Body of pancreas (tissue), 4 donors: ENCODE results near the gene GNAT2. TPM values are rescaled to one million over a fixed set of nuclear protein-coding genes. Genes with fewer than 3 reads are reported as not detected.
A peak's percentile ranks its signal among the peaks of the same experiment; 100 is the strongest.

ENCODE experiments used
- ATAC-seq: fragments of 150-250 bp; one replicate; pipeline ENCODE4 v1.9.1; 2016
- DNase-seq, 4 donors: peaks; one replicate each; pipeline ENCODE4 v3.0.0-alpha.2; 2019
- H3K27ac ChIP-seq, 4 donors: fragments of 200-600 bp; sonication (generic); 1 replicate in 3 of 4; 2 replicates in 1 of 4; pipeline versions ENCODE4 v1.5.1 to v1.6.1; 2016 to 2019; ENCODE audit warnings: mild to moderate bottlenecking in 1 of 4, mixed read lengths in 1 of 4, moderate library complexity in 1 of 4
- H3K27me3 ChIP-seq, 2 donors: fragments of 200-600 bp; sonication (generic); one replicate each; pipeline ENCODE4 v1.6.0; 2016; ENCODE audit warnings: mild to moderate bottlenecking in 1 of 2
- H3K36me3 ChIP-seq, 2 donors: fragments of 200-600 bp; sonication (generic); replicated peaks in 1 of 2; 2 replicates each; pipeline ENCODE4 v1.5.1; 2016; ENCODE audit warnings: low read depth in 2 of 2; ENCODE audit not compliant: insufficient read depth in 1 of 2
- H3K4me1 ChIP-seq: fragments of 200-600 bp; sonication (generic); one replicate; pipeline ENCODE4 v1.6.0; 2016
- H3K4me3 ChIP-seq, 2 donors: fragments of 200-600 bp; sonication (generic); 1 replicate in 1 of 2; 2 replicates in 1 of 2; pipeline ENCODE4 v1.5.1; 2016 to 2019
- H3K9me3 ChIP-seq, 3 donors: fragments of 200-600 bp; sonication (generic); 1 replicate in 2 of 3; 2 replicates in 1 of 3; pipeline ENCODE4 v1.5.1; 2016
- POLR2A ChIP-seq, 3 donors: fragments of 450-650 bp; IDR thresholded peaks; one replicate each; pipeline ENCODE4 v1.6.1; 2016; ENCODE audit warnings: antibody characterized with exemption in 3 of 3, mild to moderate bottlenecking in 2 of 3
- WGBS, 2 donors: methylation state at CpG; one replicate each; pipeline ENCODE4 v1.1.5; 2017; 5-methylcytosine and 5-hydroxymethylcytosine counted together
- intact Hi-C: fragments of 100-400 bp; cut with DNase I; formaldehyde crosslinking; loops from one replicate; pipeline ENCODE4 v1.15.1; 2023
- total RNA-seq, 2 donors: library from RNA; depleted of rRNA; stranded (reverse); fragments of >200 nt; gene quantifications; one replicate each; pipeline ENCODE4 v1.1.0, GENCODE V29; 2016
- TF ChIP-seq, protein P1 (sequence below), 7 experiments: fragments of 450-650 bp in 4 of 7; fragments of 200-600 bp in 3 of 7; sonication (generic) in 3 of 7; IDR thresholded peaks; one replicate each; pipeline ENCODE4 v1.5.1; 2016 to 2019; ENCODE audit warnings: antibody characterized with exemption in 7 of 7

The GNAT2 gene
- total RNA-seq, 2 donors from 2014 or later = not detected

DNA sequence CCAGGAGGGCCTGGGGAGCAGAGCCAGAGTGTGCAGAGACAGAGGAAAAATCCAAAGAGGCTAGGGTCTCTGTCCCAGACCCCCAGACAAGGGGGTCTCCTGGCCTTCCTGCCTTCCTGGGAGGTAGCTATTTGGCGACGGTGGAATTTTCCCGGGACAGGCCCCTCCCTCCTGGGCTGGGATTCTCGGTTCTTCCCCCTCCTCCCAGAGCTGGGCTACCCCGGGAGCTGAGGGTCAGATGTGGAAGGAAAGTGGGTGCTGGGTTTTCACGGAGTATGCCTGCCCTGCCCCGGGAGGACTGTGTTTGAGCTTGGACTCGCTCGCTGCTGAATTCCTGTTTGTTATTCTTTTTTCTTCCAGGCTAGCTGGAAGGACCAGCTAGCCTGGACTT lies 980 bp upstream of the GNAT2 start:
- peak in 1 of 3 donors; percentile 27 for TF ChIP-seq POLR2A (IDR thresholded peaks at IDR 0.05)
- TF ChIP-seq, protein P1, sequence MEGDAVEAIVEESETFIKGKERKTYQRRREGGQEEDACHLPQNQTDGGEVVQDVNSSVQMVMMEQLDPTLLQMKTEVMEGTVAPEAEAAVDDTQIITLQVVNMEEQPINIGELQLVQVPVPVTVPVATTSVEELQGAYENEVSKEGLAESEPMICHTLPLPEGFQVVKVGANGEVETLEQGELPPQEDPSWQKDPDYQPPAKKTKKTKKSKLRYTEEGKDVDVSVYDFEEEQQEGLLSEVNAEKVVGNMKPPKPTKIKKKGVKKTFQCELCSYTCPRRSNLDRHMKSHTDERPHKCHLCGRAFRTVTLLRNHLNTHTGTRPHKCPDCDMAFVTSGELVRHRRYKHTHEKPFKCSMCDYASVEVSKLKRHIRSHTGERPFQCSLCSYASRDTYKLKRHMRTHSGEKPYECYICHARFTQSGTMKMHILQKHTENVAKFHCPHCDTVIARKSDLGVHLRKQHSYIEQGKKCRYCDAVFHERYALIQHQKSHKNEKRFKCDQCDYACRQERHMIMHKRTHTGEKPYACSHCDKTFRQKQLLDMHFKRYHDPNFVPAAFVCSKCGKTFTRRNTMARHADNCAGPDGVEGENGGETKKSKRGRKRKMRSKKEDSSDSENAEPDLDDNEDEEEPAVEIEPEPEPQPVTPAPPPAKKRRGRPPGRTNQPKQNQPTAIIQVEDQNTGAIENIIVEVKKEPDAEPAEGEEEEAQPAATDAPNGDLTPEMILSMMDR (IDR thresholded peaks at IDR 0.05) = no peak
- intact Hi-C loops = no loop called here
- WGBS, 2 donors = 0 to 1% methylated on average over 9 of the region's 9 CpGs
- no peaks in the 10 kb centered on the region for H3K36me3 ChIP-seq
- H3K4me1 ChIP-seq = peaks cover 46% of the 10 kb centered on the region
- peak; percentile 36 for ATAC-seq
- H3K27ac ChIP-seq = peak overlapping the region; percentile 46 to 85 (median 82)
- no peaks in the 10 kb centered on the region for H3K27me3 ChIP-seq
- no peaks in the 10 kb centered on the region for H3K9me3 ChIP-seq
- peak in 2 of 4 donors; percentile 45 to 49 for DNase-seq
- H3K4me3 ChIP-seq = peak overlapping the region; percentile 35 to 71

DNA sequence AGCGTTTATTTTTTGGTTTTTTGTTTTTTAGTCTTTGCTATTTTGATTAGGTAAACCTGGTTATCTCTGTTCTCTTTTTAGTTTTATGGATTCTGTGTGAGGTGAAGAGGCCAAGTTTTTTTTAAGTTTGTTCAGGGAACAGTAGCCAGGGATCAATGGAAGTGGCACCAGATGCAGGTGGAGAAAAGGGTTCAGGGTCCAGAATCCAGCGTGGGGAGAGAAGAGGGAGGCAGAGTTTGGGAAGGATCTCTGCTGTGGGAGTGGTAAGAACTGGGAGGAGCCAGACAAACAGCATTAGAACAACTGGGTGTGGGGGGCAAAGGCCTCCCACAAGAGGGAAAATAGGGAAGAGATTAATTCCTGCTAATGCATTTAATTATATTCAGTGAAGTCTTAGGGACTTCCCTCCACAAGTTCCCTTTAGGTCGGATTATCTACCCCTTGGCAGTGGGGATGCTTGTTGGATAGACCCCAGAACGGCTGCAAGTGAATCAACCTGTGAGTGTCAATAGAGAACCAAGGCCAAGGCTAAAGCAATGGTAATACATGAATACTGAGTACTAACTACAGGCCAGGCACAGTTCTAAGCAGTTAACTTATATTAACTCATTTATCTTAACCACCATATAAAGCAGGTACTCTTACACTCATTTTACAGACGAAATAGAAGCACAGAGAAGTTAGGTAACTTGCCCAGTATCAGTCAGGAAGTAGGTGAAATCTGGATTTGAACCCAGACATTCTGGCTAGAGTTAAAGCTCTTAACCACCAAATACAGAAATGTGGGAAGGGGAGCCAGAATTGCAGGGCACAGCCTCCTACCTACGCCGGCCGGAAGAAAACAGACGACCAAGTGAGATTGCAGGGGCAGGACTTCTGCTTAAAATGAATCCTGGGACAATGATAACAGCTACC lies 498 bp downstream of the GNAT2 start:
- Histone ChIP-seq H3K4me1 (peaks cover 40% of the 10 kb centered on the region), H3K27ac (peak overlapping the region; percentile 46 to 85 (median 82)), H3K27me3 (no peaks in the 10 kb centered on the region), H3K36me3 (no peaks in the 10 kb centered on the region), H3K9me3 (no peaks in the 10 kb centered on the region), H3K4me3 (no peak overlapping the region)
- intact Hi-C loops = no loop called here
- DNase-seq = peak in 2 of 4 donors; percentile 47 to 56
- WGBS, 2 donors = 10 to 13% methylated on average over 9 of the region's 9 CpGs
- TF ChIP-seq, protein P1 (IDR thresholded peaks at IDR 0.05) = no peak
- no peak for TF ChIP-seq POLR2A (IDR thresholded peaks at IDR 0.05)
- peak; percentile 32 for ATAC-seq

DNA sequence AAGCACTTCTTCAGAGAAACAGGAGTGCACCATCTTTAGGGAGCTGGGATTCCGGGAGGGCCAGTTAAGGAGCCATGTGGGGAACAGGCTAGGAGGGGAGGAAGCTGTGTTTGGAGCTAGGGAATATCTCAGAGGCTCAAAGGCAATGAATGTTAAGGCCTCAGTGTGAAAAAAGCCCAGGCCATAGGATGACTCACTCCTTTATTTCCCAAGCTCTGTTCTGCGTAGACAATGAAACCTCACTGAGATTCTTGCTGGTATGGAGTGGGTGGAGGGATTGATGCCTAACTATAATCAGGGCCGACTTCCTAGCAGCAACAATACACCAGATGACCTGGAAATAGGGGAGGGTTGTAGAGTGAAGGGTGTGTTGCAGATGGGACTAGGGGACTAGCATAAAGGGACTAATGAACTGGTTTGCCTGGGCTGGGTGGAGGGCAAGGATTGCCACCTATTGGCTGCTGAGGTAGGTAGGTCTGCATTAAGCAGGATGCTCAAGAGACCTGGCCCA lies 2.1 kb downstream of the GNAT2 start:
- peaks cover 28% of the 10 kb centered on the region for H3K4me1 ChIP-seq
- peak overlapping the region in 2 of 4 donors; percentile 17 to 83 for H3K27ac ChIP-seq
- H3K27me3 ChIP-seq = no peaks in the 10 kb centered on the region
- no peak overlapping the region for H3K4me3 ChIP-seq
- ATAC-seq (no peak), DNase-seq (peak in 1 of 4 donors; percentile 46)
- no peaks in the 10 kb centered on the region for H3K36me3 ChIP-seq
- no peak for TF ChIP-seq POLR2A (IDR thresholded peaks at IDR 0.05)
- TF ChIP-seq, protein P1 (IDR thresholded peaks at IDR 0.05) = no peak
- WGBS, 2 donors = 62 to 67% methylated on average over 3 of the region's 3 CpGs
- intact Hi-C loops = no loop called here
- no peaks in the 10 kb centered on the region for H3K9me3 ChIP-seq

DNA sequence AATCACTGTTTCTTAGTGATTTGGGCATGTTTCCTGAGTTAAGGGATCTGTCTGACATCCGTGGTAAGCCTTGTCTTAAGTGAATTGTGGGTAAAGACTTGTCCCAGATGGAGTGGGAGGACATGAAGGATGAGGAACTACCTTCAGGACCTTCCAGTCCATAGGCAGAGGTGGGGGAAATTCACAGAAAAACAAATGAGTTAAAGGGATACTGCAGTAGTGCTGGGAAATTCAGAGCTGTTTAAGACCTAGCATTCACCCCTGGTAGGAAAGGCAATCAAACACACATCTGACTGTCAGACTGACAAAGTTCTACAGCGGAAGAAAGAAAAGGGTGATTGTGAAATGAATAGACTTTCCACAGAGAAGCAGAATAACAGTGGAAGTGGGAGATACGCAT lies 3.0 kb downstream of the GNAT2 start:
- no peaks in the 10 kb centered on the region for H3K9me3 ChIP-seq
- intact Hi-C loops = no loop called here
- no peaks in the 10 kb centered on the region for H3K36me3 ChIP-seq
- whole genome bisulfite sequencing, 2 donors = 54 to 59% methylated on average over 3 of the region's 3 CpGs
- H3K4me1 ChIP-seq = peaks cover 19% of the 10 kb centered on the region
- no peaks in the 10 kb centered on the region for H3K27me3 ChIP-seq
- peak overlapping the region in 1 of 4 donors; percentile 83 for H3K27ac ChIP-seq
- no peak for TF ChIP-seq POLR2A (IDR thresholded peaks at IDR 0.05)
- TF ChIP-seq, protein P1 (IDR thresholded peaks at IDR 0.05) = no peak
- no peak overlapping the region for H3K4me3 ChIP-seq
- no peak for DNase-seq
- ATAC-seq = no peak
